GM18519 (cell line): ENCODE measurements around the gene MYOG.

ENCODE experiments used
- ATAC-seq: cut with Tn5 transposase; IDR thresholded peaks from one replicate; pipeline ENCODE4 v1.9.1; 2021; ENCODE audit warnings: mild to moderate bottlenecking, moderate library complexity; ENCODE audit not compliant: unreplicated experiment, low FRiP score

Gene MYOG

DNA sequence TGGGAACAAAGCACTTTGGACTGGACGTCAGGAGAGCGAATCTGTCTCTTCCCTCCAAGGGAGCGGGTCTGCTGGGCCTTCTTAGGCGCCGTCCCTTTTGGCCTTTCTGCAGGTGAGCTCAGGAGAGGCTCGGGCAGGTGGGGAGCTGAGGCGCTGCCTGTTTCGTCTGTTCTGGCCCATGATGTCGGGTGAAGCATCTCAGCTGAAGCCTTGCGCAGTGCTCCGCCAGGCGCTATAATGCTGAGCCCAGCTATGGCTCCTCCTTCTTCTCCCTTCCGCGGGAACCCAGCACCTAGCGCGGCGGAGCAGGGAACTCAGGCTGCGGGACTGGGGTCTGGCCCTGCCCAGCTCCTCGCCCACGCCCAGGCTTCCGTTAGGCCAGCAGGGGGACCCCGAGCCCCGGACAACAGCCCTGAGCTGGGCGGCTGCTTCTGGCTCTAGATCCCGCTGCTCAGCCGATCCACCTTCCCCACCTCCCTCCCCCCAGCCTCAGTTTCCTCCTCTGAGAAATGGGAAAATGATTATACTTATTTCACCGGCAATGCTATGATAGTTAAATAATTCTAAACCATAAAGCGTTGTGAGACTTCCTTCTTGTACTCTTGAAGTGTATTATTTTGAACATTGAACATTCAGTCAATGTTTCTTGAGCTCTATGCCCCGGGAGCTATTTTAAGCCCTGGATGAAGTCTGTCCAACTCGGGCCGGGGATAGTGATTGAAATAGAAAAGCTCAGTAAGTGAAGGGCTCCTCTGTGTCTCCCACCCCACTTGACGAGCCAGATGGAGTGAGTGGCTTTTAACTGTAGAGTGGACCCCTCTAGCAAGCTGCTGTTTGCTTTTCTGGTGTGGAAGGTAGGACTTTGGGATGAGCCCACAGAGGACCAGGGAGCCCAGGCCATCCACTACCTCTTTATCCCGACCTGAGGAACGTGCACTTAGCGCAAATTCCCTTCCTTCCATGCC is 32.1 kb upstream of the MYOG start:
- no peak for ATAC-seq

DNA sequence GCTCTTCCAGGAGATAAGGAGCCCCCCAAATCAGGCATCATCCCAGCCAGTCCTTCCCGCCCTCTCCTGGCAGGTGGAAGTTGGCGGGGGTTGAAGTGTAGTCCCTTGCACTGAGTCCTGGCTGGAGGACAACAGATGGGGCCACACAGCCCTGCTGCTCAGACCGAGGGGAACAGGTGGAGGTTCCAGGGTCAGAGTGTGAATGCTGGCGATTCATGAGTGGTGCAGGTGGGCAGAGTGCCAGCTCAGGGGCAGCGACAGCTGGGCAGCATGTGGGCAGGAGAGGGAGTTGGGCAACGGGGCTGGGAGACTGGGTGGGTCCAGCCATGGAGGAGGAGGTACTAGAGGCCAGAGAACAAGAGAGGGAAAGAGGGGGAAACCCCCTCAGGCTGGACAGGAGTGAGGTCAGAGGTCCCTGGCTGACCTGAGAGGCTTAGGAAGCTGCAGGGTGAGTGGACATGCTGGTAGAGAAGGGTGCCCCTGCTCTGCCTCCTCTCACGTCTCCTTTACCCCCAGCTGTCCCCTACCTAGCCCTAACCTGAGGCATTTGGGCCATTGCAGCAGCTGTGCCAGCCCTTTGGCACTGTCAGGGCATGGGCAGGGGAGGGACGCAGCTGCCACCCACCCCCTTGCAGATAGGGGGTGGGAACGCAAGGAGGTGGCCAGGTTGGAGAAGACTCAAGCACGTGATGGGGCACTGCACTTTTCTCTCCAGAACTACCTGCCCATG is 30.4 kb upstream of the MYOG start:
- ATAC-seq: no peak

DNA sequence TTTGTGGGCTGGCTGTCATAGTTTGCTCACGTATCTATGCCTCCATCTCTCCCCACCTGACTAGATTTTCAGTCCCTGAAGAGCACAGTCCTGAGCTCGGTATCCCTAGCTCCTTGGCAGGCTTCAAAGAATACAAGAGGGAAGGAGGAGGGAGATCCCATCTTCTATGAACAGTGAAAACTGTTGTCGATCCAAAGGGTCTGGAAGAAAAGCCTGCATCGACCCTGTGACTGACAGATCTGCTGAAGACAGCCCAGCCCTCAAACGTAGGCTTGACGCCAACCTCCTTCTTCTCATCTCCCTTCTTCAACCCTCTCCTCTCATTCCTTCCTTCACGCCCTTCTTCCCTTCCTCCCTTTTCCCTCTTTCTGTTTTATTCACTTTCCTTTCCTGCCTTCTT is 28.4 kb upstream of the MYOG start:
- no peak for ATAC-seq

DNA sequence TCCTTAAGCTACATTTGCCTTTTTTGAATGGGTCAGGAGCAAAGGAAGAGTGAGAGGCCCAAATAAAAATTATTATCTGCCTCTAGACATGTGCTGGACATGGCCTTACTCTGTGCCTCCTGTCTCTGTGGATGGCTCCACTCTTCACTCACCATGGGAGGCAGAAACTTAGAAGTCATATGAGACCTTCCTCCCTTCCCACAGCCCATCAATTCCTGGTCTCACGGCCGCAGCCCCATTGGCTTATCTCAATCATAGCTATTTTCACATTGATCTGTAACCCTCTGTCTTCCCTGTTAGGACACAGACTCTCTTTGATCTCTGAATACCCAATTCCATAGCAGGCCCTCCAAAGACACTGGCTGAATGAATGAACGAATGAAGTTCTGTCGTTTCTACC is 27.5 kb upstream of the MYOG start:
- no peak for ATAC-seq

DNA sequence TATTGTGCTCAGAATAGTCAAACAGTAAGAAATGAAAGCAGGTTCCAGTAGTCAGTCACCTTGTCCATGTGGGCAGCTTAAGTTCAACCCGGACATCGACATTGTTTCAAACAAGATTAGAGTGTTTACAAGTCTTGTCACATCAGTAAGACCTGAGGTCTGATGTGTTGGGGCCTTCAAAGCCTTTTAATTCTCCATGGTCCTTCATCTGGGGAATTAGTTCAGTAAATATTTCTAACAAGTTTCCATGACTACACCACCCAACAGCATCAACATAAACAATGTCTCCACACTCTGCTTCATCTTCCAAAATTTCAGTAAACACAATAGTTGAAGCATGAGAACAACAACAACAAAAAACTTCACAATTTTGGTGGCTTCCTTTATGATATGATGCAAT is 26.7 kb upstream of the MYOG start:
- ATAC-seq: no peak

DNA sequence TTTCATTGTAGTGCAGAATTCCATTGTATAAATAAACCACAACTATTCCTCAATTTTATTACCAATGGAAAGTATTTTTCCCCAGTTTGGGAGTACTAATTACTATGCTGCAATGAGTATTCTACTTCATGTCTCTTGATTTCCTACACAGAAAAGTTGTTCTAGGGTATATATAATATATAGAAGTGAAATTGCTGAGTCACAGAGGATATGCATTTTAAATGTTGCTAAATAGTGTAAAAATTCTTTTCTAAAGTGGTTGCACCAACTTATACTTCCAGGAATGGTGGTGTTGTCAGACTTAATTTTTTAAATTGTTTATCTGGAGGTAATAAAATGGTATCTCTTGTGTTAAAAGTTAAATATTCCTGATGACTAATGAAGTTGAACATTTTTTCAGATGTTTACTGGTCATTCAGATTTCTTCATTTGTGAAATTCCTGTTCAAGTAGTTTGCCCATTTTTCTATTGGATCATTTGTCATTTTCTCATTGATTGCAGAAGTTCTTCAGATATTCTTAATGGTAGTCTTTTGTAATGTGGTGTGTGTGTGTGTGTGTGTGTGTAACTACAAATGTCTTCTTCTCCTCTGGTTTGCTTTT is 19.1 kb upstream of the MYOG start:
- no peak for ATAC-seq

DNA sequence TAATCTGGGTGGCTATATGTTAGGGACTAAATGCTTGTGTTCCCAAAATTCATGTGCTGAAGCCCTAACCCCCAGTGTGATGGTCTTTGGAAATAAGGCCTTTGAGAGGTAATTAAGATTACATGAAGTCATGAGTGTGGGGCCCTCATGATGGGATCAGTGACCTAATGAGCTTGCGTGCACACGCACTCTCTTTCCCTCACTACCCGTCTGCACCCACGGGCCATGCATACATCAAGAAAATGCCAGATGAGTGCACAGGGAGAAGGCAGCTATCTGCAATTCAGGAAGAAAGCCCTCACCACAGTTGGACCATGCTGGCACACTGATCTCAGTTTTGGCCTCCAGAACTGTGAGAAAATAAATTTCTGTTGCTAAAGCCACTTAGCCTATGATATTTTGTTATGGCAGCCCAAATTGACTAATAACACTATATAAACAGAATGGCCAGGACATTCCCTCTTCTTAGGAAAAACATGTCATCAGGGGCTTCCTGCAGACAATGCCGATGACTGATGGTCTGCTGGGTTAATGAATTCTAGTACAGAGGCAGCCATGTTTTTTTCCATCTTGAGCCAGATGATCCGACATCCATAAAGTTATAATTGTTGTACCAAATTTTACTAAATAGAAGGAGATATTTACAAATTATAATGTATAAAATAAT is 18.1 kb upstream of the MYOG start:
- ATAC-seq: no peak

DNA sequence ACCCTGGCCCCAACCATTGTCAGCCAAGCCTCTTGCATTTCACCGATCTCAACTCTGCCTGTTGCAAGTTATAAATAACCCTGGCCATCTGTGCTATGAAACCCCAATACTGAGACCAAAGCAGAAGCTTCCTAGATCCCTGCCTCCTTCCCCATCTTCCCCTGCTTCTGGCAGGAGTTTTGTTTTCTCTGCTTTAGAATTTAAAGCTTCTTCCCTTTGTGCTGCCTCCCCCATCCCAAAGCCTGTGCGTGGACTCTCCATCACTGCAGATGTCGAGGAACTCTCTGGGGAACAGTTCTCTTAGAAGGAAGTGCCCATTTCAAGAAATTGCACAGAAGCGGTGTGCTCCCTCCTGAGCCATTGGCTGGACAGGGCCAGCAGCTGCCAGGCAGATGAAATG is 17.4 kb upstream of the MYOG start:
- no peak for ATAC-seq

DNA sequence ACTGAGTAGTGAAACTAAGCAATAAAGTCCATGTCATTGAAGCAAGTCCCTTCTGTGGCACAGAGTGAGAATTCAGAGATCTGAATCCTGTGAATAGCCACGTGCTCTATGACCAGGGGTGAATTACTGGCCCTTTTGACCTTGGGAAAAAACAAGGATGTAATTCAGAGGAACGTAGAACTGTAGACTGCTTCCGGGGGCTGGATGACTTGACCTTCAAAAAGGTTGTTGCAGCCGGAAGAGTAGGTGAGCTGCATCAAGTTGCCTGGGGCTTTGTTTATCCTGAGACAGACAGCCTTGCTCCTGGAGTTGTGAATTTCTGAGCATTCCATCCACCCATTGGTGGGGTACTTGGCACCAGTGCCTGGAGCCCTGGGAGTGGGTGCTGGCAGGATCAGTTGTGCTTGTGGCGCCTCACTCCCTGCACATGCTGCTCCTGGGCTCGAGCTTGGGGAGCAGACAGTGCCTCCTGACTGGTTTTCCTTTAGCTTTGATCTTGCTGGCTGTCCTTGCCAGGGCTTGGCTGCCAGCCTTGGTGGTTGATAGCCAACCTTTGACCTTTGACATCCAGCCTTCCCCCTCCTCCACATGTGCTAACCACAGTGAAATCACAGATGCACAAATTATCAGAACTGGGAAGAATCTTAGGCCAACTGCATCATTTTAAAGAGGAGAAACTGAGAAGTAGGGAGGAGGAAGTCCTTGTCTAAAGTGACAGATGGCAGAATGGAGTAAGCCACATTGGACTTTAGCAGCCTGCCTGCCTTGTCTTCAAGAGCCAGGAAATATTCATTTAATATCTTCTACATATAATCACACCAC is 16.2 kb upstream of the MYOG start:
- ATAC-seq: no peak

DNA sequence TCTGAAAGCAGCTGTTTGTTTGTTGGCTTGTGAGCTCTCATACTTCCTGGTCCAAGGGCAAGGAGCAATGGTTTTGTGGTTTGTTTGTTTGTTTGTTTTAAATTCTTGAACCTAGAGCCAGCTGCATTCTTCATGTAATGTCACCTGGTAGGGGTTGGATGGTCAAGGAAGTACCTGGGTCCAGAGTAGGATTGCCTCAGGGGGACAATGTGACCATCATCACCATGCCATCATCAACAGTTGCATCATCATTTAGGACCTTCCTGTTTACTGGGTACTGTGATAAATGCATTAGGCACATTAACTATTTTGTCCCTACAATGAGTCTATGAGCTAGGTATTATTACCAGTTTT is 14.7 kb upstream of the MYOG start:
- ATAC-seq: no peak

DNA sequence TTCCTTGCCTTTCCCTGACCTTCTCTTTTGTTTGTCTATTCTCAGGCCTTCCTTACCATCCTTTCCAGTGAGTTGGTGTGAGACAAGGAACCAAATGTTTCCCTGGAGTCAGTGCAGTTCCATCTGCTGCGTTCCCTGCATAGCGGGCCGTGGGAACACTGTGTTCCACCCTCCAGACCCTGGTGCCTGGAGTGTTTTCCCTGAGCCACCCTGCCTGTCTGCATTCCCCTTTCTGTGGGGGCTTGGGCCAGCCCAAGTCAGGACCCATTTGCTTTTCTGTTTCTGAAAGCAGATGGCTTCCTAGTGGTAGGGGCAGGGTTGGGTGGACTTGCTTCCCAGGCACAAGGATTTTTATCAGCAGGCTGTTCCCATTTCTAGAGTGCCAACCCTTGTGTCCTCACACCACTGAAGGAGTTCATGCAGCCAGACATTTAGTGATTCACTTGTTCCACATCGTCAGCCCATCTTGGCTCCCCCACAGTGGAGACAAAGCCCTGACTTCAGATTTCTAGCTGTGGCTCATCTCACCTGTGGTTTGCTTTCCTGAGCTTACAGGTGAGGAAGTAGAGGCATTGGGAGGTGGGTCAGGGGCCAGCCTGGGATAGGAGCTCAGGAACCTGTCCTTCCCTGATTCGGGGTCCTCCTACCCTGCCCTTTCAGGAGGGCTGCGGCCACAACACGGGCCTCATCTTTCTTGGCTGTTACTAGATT is 14.1 kb upstream of the MYOG start:
- no peak for ATAC-seq

DNA sequence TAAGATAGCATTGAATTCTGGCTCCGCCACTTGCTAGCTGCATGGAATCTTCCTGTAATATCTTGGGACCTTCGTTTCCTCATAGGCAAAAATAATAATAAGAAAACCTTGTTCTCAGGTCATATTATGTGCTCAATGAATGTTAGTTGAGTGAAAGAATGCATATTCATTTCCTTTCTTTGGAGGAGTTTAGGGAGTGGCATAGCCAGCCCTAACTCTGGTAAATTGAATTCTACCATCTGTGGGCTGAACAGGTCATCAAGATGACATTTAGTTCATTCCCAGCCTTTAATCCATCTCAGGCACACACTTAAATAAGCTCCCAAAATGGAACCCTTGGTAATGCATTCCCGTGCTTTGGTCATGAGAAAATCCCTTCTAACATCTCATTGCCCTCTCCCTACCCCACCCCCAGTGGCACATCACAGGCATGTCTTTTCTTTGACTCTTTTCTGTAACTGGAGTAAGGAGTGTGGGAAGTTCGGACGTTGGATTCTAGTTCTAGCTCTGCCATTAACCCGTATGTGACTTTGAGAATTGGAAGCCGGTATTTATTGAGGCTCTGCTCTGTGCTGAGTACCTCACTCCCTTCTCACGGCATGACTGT is 13.2 kb upstream of the MYOG start:
- no peak for ATAC-seq

DNA sequence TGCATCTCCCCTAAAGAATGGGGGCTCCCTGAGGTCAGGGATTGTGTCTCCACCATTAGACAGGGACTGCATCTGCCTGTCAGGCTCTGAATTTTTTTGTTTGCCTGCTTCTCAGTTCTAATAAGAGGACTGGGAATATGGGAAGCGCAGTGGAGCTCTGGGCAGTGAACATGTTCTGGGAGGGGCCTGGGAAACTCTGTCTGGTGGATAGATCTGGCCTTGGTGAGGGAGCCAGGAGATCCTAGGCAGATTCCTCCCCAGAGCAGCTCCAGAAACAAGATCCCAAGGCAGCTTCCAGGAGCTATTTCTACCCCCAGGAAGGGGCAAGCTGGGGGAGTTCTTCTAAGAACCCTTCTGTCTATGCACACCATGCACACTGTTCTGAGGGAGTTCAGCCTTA is 12.6 kb upstream of the MYOG start:
- ATAC-seq: no peak

DNA sequence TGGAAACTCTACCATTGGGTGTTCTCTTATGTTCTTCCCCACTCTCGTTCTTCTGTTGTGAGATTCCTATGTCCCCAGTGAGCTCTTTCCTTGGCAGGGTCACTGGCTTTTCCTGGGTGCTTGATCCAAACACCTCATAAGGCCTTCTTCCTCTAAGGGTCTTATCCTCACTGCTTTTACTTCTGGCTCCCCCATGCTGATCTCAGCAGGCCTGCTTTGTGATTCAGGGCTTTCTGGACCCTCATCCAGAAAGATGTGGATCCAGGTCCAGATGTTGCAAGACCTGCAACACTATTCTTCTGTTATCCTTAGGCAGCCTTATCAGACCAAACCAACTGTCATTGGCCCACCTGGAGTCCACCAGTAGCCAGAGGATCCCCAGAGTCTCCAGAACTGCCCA is 11.2 kb upstream of the MYOG start:
- ATAC-seq: no peak

DNA sequence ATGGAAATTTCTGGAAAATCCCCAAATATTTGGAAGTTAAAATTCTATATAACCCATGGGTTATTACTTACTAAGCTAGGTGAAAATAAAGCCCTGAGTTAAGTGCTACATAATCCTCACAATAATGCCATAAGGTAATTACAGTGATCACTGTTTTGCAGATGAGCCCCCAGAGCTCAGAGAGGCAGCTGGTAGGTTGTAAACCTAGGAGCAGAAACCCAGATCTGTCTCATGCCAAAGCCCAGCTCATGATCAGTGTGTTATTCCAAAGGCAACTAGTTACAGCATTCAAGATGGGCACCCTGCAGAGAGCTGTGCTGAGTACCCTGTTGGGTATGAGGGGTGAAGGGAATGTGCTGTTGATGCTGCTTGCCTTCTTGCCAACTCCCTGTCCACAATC is 10.8 kb upstream of the MYOG start:
- ATAC-seq: no peak

DNA sequence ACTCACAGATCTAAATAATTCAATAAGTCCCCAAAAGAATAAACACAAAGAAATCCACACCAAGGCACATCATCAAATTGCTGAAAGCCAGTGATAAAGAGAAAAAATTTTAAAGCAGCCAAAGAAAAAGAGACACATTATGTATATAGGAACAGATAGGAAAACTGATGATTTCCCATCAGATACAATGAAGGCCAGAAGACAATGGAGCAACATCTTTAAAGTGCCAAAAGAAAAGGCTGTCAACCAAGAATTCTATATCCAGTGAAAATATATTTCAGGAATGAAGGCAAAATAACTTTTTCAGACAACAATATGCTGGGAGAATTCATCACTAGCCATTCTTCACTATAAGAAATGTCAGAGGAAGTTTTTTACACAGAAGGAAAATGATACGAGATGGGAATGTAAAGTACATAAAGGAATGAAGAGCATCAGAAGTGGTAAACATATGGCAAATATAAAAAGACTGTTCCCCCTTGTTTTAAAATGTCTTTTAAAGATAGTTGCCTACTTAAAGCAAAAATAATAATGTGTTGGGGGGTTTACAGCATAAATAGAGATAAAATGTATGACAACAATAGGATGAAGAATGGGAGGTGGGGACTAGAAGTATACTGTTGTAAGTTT is 9.4 kb upstream of the MYOG start:
- ATAC-seq: no peak

DNA sequence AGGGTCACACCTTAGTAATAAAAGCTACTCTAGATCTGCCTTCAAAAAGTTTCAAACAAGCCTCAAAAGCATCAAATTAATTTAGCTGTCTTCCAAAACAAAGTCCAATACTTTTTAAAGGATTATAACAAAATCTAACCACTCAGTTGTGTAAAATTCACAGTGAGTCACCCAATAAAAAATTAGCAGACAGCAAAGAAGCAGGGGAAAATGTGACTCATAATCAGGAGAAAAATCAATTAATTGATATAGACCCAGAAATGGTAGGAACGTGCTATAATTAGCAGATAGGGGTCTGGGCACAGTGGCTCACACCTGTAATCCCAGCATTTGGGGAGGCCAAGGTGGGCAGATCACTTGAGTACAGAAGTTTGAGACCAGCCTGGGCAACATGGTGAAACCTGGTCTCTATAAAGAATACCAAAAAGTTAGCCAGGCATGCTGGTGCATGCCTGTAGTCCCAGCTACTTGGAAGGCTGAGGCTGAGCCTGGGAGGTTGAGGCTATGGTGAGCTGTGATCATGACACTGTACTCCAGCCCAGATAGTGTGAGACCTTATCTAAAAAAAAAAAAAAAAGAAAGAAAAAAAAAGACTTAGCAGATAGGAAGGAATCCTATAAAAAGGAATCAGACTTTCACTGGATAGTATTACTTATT is 8.1 kb upstream of the MYOG start:
- ATAC-seq: no peak

DNA sequence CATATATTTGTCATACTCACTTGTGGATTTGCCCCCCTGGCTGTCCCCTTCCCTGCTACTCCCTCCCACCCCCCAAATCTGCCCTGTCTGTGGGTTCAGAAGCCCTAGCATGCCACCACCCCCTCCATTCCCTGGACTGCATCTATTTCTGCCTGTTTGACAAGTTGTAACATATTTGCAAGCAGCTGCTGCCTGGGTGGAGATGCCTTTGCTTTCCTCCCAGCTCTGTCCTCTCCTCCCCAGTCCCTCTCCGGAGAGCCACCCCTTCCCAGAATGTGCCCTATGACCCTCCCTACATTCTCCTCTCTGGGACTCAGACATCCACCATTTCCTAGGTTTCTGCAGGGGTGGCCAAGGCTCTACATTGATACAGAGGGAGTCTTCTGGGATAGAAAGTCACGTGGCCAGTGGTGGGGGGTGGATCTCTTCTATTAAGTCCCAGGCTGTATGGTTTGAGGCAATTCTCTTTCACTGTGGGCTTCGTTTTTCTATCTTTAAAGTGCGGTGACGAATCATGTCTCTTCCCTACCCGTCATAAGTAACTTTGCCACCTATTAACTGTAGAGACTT is 6.0 kb upstream of the MYOG start:
- ATAC-seq: no peak
